ENCODE results near the gene CLDN5.

DNA sequence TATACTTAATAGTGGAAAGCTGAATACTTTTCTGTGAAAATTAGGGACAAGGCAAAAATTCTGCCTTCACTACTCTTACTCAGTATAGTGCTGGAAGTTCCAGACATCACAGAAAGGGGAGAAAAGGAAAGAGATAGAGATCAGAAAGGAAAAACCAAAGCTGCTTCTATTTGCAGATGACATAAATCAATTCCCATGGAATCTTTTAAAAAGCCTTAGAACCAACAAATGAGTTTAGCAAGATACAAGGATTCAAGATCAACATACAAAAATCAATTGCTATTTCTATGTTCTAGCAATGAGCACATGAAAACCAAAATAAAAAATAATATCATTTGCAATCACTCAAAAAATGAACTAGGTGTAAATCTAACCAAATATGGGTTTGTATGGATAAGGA is 16.2 kb upstream of the CLDN5 start:
- TF ChIP-seq, protein P1, sequence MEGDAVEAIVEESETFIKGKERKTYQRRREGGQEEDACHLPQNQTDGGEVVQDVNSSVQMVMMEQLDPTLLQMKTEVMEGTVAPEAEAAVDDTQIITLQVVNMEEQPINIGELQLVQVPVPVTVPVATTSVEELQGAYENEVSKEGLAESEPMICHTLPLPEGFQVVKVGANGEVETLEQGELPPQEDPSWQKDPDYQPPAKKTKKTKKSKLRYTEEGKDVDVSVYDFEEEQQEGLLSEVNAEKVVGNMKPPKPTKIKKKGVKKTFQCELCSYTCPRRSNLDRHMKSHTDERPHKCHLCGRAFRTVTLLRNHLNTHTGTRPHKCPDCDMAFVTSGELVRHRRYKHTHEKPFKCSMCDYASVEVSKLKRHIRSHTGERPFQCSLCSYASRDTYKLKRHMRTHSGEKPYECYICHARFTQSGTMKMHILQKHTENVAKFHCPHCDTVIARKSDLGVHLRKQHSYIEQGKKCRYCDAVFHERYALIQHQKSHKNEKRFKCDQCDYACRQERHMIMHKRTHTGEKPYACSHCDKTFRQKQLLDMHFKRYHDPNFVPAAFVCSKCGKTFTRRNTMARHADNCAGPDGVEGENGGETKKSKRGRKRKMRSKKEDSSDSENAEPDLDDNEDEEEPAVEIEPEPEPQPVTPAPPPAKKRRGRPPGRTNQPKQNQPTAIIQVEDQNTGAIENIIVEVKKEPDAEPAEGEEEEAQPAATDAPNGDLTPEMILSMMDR (IDR thresholded peaks at IDR 0.05): no peak
- no peak for TF ChIP-seq POLR2A (IDR thresholded peaks at IDR 0.05)
